ENCODE results near the gene KCNMB1.

GRCh38 chr5:170353961-170354360 is 35.2 kb downstream of the KCNMB1 start:
- TF ChIP-seq, protein P1, sequence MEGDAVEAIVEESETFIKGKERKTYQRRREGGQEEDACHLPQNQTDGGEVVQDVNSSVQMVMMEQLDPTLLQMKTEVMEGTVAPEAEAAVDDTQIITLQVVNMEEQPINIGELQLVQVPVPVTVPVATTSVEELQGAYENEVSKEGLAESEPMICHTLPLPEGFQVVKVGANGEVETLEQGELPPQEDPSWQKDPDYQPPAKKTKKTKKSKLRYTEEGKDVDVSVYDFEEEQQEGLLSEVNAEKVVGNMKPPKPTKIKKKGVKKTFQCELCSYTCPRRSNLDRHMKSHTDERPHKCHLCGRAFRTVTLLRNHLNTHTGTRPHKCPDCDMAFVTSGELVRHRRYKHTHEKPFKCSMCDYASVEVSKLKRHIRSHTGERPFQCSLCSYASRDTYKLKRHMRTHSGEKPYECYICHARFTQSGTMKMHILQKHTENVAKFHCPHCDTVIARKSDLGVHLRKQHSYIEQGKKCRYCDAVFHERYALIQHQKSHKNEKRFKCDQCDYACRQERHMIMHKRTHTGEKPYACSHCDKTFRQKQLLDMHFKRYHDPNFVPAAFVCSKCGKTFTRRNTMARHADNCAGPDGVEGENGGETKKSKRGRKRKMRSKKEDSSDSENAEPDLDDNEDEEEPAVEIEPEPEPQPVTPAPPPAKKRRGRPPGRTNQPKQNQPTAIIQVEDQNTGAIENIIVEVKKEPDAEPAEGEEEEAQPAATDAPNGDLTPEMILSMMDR (IDR thresholded peaks at IDR 0.05), result no peak
- TF ChIP-seq IRF2 (CRISPR knock-in tag; IDR thresholded peaks at IDR 0.05; ENCODE audit: borderline replicate concordance, low read depth) (no peak), USF1 (CRISPR knock-in tag; IDR thresholded peaks at IDR 0.05) (no peak), CREM (CRISPR knock-in tag; IDR thresholded peaks at IDR 0.05) (no peak), USF2 (CRISPR knock-in tag; IDR thresholded peaks at IDR 0.05) (no peak), PREB (CRISPR knock-in tag; IDR thresholded peaks at IDR 0.05; ENCODE audit: borderline replicate concordance) (no peak), RELA (CRISPR knock-in tag; IDR thresholded peaks at IDR 0.05; ENCODE audit: borderline replicate concordance) (no peak), MXD4 (CRISPR knock-in tag; IDR thresholded peaks at IDR 0.05; ENCODE audit: borderline replicate concordance) (no peak), NR2C2 (CRISPR knock-in tag; IDR thresholded peaks at IDR 0.05) (no peak), NFE2L1 (CRISPR knock-in tag; IDR thresholded peaks at IDR 0.05) (no peak), ZSCAN18 (CRISPR knock-in tag; IDR thresholded peaks at IDR 0.05) (no peak)
